Hypothalamus (tissue), 51 donors: ENCODE data around the gene KCNN4.
A peak's percentile ranks its signal among the peaks of the same experiment; 100 is the strongest.

Source experiments
- DNase-seq, 51 donors: peaks; one replicate each; lab custom pipeline; 2025; lab: John Stamatoyannopoulos, UW

KCNN4 gene

GRCh38 chr19:43751466-43752220 is 29.1 kb downstream of the KCNN4 start:
- DNase-seq = no peak

- DNase-seq = no peak
Observed at GRCh38 chr19:43749898-43750297, 30.9 kb downstream of the KCNN4 start.

GRCh38 chr19:43749152-43749551 is 31.6 kb downstream of the KCNN4 start:
- DNase-seq = no peak

GRCh38 chr19:43748685-43749084 is 32.1 kb downstream of the KCNN4 start:
- DNase-seq = no peak

- no peak for DNase-seq
Observed at GRCh38 chr19:43748205-43748594, 32.6 kb downstream of the KCNN4 start.

- no peak for DNase-seq
Observed at GRCh38 chr19:43747557-43748204, 33.1 kb downstream of the KCNN4 start.

GRCh38 chr19:43743059-43743458 is 37.7 kb downstream of the KCNN4 start:
- no peak for DNase-seq

GRCh38 chr19:43741075-43741825 is 39.5 kb downstream of the KCNN4 start:
- DNase-seq = peak in 1 of 51 donors; percentile 3

- DNase-seq = no peak
Observed at GRCh38 chr19:43739439-43740235, 41.1 kb downstream of the KCNN4 start.

GRCh38 chr19:43738780-43739211 is 42.0 kb downstream of the KCNN4 start:
- DNase-seq = peak in 1 of 51 donors; percentile 3

- DNase-seq = no peak
Observed at GRCh38 chr19:43735957-43736356, 44.8 kb downstream of the KCNN4 start.

GRCh38 chr19:43735013-43735412 is 45.8 kb downstream of the KCNN4 start:
- no peak for DNase-seq

- no peak for DNase-seq
Observed at GRCh38 chr19:43731846-43732245, 48.9 kb downstream of the KCNN4 start.

- DNase-seq = no peak
Observed at GRCh38 chr19:43731346-43731745, 49.4 kb downstream of the KCNN4 start.

GRCh38 chr19:43729919-43730318 is 50.9 kb downstream of the KCNN4 start:
- no peak for DNase-seq

- DNase-seq = no peak
Observed at GRCh38 chr19:43727593-43727853, 53.2 kb downstream of the KCNN4 start.

GRCh38 chr19:43726736-43727592 is 53.8 kb downstream of the KCNN4 start:
- DNase-seq = peak in 12 of 51 donors; percentile 2 to 11 (median 5)

GRCh38 chr19:43725468-43725867 is 55.3 kb downstream of the KCNN4 start:
- DNase-seq = peak in 1 of 51 donors; percentile 0

GRCh38 chr19:43724896-43725295 is 55.9 kb downstream of the KCNN4 start:
- no peak for DNase-seq

GRCh38 chr19:43723588-43723987 is 57.2 kb downstream of the KCNN4 start:
- no peak for DNase-seq
